Prostate gland (tissue), 2 donors: ENCODE measurements around the gene CHST11. TPM values are rescaled to one million over a fixed set of nuclear protein-coding genes. Genes with fewer than 3 reads are reported as not detected.
"Not testable (repeated sequence)": the region's sequence is repeated elsewhere in the genome, so short reads cannot be mapped to it uniquely, and the experiment has no call there.

Experiments
- DNase-seq: peaks from one replicate; pipeline ENCODE4 v3.0.0-alpha.2; 2019; ENCODE audit warnings: low spot score
- H3K27ac ChIP-seq, 2 donors: fragments of 200-600 bp; sonication (generic); 2 replicates each; pipeline ENCODE4 v1.5.1; 2017 to 2019
- H3K27me3 ChIP-seq: fragments of 200-600 bp; sonication (generic); replicated peaks from 2 replicates; pipeline ENCODE4 v1.5.1; 2019; ENCODE audit not compliant: insufficient read depth
- H3K36me3 ChIP-seq, 2 donors: fragments of 200-600 bp; sonication (generic); 1 replicate in 1 of 2; 2 replicates in 1 of 2; pipeline versions ENCODE4 v1.5.1 to v1.8.1; 2017 to 2019
- H3K4me1 ChIP-seq: fragments of 200-600 bp; sonication (generic); replicated peaks from 2 replicates; pipeline ENCODE4 v1.5.1; 2019
- H3K4me3 ChIP-seq, 2 donors: fragments of 200-600 bp; sonication (generic); 2 replicates each; pipeline ENCODE4 v1.5.1; 2017 to 2019
- H3K9me3 ChIP-seq: fragments of 200-600 bp; sonication (generic); 2 replicates; pipeline ENCODE4 v1.5.1; 2017
- POLR2A ChIP-seq: fragments of 450-650 bp; IDR thresholded peaks from one replicate; pipeline ENCODE4 v1.6.1; 2016; ENCODE audit warnings: antibody characterized with exemption, mild to moderate bottlenecking
- POLR2AphosphoS5 ChIP-seq: sonication (generic); formaldehyde crosslinking; IDR thresholded peaks from one replicate; pipeline ENCODE4 v1.6.1; 2017; ENCODE audit warnings: antibody characterized with exemption
- WGBS: methylation state at CpG from one replicate; pipeline ENCODE4 v1.1.5; 2018; 5-methylcytosine and 5-hydroxymethylcytosine counted together
- intact Hi-C: fragments of 100-400 bp; cut with DNase I; formaldehyde crosslinking; loops from one replicate; pipeline ENCODE4 v1.14.2; 2022
- total RNA-seq, 2 donors: library from RNA; depleted of rRNA; stranded (reverse); fragments of >200 nt; gene quantifications; one replicate each; pipeline ENCODE4 v1.1.0, GENCODE V29; 2016
- TF ChIP-seq, protein P1 (sequence below), 4 experiments: fragments of 200-600 bp in 2 of 4; fragments of 450-650 bp in 2 of 4; sonication (generic) in 2 of 4; IDR thresholded peaks; 1 replicate in 3 of 4; 2 replicates in 1 of 4; pipeline ENCODE4 v1.5.1; 2016 to 2019; ENCODE audit warnings: antibody characterized with exemption in 4 of 4, mild to moderate bottlenecking in 2 of 4, moderate library complexity in 2 of 4

Gene CHST11
- total RNA-seq, 2 donors from 2014 or later, result 10.4 to 25.4 TPM

GRCh38 chr12:104524034-104524832, 67.5 kb downstream of the CHST11 start:
- Histone ChIP-seq H3K36me3 (no peaks in the 10 kb centered on the region), H3K4me1 (no peaks in the 10 kb centered on the region), H3K27me3 (no peaks in the 10 kb centered on the region), H3K4me3 (no peak overlapping the region), H3K27ac (no peak overlapping the region), H3K9me3 (no peaks in the 10 kb centered on the region)
- TF ChIP-seq, protein P1, sequence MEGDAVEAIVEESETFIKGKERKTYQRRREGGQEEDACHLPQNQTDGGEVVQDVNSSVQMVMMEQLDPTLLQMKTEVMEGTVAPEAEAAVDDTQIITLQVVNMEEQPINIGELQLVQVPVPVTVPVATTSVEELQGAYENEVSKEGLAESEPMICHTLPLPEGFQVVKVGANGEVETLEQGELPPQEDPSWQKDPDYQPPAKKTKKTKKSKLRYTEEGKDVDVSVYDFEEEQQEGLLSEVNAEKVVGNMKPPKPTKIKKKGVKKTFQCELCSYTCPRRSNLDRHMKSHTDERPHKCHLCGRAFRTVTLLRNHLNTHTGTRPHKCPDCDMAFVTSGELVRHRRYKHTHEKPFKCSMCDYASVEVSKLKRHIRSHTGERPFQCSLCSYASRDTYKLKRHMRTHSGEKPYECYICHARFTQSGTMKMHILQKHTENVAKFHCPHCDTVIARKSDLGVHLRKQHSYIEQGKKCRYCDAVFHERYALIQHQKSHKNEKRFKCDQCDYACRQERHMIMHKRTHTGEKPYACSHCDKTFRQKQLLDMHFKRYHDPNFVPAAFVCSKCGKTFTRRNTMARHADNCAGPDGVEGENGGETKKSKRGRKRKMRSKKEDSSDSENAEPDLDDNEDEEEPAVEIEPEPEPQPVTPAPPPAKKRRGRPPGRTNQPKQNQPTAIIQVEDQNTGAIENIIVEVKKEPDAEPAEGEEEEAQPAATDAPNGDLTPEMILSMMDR (IDR thresholded peaks at IDR 0.05), result no peak
- no peak for TF ChIP-seq POLR2A
- no peak for DNase-seq
- 62% methylated on average over 7 of the region's 7 CpGs for WGBS
- intact Hi-C loops, result no loop called here

GRCh38 chr12:104526320-104526719, 69.6 kb downstream of the CHST11 start:
- Histone ChIP-seq H3K27ac (no peak overlapping the region), H3K9me3 (no peaks in the 10 kb centered on the region), H3K36me3 (no peaks in the 10 kb centered on the region), H3K4me3 (no peak overlapping the region), H3K4me1 (no peaks in the 10 kb centered on the region), H3K27me3 (no peaks in the 10 kb centered on the region)
- TF ChIP-seq POLR2A (no peak), POLR2AphosphoS5 (no peak)
- TF ChIP-seq, protein P1 (IDR thresholded peaks at IDR 0.05), result no peak
- WGBS, result 43% methylated on average over 4 of the region's 4 CpGs
- no peak for DNase-seq
- intact Hi-C loops, result no loop called here

- Histone ChIP-seq H3K27me3 (no peaks in the 10 kb centered on the region), H3K4me1 (no peaks in the 10 kb centered on the region), H3K36me3 (no peaks in the 10 kb centered on the region), H3K27ac (no peak overlapping the region), H3K4me3 (no peak overlapping the region), H3K9me3 (no peaks in the 10 kb centered on the region)
- DNase-seq, result no peak
- intact Hi-C loops, result no loop called here
- TF ChIP-seq, protein P1 (IDR thresholded peaks at IDR 0.05), result no peak
- TF ChIP-seq POLR2AphosphoS5 (no peak), POLR2A (no peak)
- WGBS, result 80% methylated on average over 6 of the region's 6 CpGs
These were observed 70.0 kb downstream of the CHST11 start for GRCh38 chr12:104526751-104527150.

DNA sequence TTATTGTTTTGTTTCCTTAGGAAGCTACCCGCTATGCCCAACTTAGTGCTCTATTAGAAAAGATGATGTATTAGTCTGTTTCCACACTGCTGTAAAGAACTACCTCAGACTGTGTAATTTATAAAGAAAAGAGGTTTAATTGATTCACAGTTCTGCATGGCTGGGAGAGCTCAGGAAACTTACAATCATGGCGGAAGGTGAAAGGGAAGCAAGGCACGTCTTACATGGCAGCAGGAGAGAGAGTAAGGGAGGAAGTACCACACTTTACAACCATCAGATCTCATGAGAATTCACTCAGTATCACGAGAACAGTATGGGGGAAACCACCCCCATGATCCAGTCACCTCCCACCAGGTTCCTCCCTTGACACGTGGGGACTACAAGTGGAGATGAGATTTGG, 70.9 kb downstream of the CHST11 start:
- H3K27ac ChIP-seq, H3K27me3 ChIP-seq, H3K9me3 ChIP-seq, intact Hi-C loops, H3K36me3 ChIP-seq, H3K4me1 ChIP-seq, DNase-seq, H3K4me3 ChIP-seq: not testable (repeated sequence)
- WGBS, result 83% methylated on average over 5 of the region's 5 CpGs

GRCh38 chr12:104529130-104529874, 72.6 kb downstream of the CHST11 start:
- Histone ChIP-seq H3K4me3 (no peak overlapping the region), H3K36me3 (no peaks in the 10 kb centered on the region), H3K4me1 (no peaks in the 10 kb centered on the region), H3K27me3 (no peaks in the 10 kb centered on the region), H3K9me3 (no peaks in the 10 kb centered on the region), H3K27ac (no peak overlapping the region)
- no peak for DNase-seq
- intact Hi-C loops, result no loop called here
- no peak for TF ChIP-seq POLR2AphosphoS5
- no peak for TF ChIP-seq POLR2A
- TF ChIP-seq, protein P1 (IDR thresholded peaks at IDR 0.05), result no peak
- 73% methylated on average over 3 of the region's 3 CpGs for WGBS
